ENCODE measurements around the gene PRPH.
A peak's percentile ranks its signal among the peaks of the same experiment; 100 is the strongest.

Gene PRPH

DNA sequence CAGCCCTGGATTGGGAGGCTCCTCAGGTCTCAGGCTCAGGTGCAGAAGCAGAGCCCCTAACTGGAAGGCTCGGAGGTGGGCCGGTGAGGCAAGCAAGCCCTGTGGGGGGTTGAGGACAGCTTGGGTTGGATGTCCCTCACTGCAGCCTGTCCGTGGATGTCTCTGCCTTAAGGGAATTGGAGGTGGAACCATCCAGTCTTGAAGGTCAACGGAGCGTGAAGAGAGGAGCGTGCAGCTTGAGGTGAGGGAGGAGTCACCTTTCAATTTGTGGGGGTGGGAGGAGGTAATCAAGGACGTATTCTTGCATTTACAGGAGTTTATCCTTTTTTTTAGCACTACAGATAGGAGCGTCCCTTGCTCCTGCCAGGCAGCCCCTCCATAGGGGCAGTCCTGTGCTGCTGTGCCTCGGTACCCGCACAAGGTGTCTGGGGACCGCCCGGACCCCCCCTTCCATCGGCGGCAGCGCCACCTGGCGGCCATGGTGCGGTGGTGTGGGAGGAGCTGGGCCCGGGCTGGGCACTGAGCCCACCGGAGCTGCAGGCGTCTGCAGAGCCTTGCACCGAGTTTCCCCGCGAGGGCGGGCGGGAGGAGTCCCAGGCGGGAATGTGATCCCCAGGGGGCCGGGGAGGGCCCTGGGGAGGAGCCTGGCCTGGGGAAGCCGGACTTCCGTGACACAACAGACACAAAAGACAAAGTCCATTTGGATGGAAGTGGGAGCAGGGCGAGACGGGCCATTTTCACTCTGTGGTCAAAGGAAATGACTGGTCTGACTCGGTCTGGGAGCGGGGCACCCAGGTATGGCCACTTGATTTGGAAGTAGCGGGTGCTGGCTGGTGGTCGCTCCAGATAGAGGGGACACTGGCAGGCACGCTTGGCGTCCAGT, 52.6 kb downstream of the PRPH start:
- peak; percentile 70 for DNase-seq

Measured in CD4-positive, alpha-beta T cell treated with Interferon gamma for 1 hour (primary cell).